Activated CD8-positive, alpha-beta T cell treated with anti-CD3 and anti-CD28 coated beads, Interleukin-2, amount 10 ng/mL, durations not matched to agents 7 days and 5 days (primary cell): Measurements from ENCODE around the gene ARID2. TPM values are rescaled to one million over a fixed set of nuclear protein-coding genes. Genes with fewer than 3 reads are reported as not detected.
A peak's percentile ranks its signal among the peaks of the same experiment; 100 is the strongest.

Experiments used
- ATAC-seq: fragments of 150-1000 bp; cut with Tn5 transposase; one replicate; pipeline ENCODE4 v1.10.0; 2021; ENCODE audit warnings: moderate library complexity
- CTCF ChIA-PET: fragments of 350-600 bp; sonication (Branson Sonifier 250); formaldehyde crosslinking; loops from one replicate; lab custom pipeline; 2021; ENCODE audit warnings: antibody characterized with exemption; lab: Charles Lee
- POLR2A ChIA-PET: fragments of 350-600 bp; sonication (Branson Sonifier 250); formaldehyde crosslinking; loops from one replicate; lab custom pipeline; 2021; ENCODE audit warnings: antibody characterized with exemption; lab: Charles Lee
- DNase-seq: peaks from one replicate; pipeline ENCODE4 v3.0.0-alpha.2; 2020
- H3K27ac Mint-ChIP-seq: one replicate; pipeline ENCODE4 v1.8.0; 2021; ENCODE audit warnings: mild to moderate bottlenecking, mixed read lengths
- H3K27me3 Mint-ChIP-seq: one replicate; pipeline ENCODE4 v1.8.0; 2021; ENCODE audit warnings: low read depth, mixed read lengths
- H3K36me3 Mint-ChIP-seq: one replicate; pipeline ENCODE4 v1.8.0; 2021; ENCODE audit warnings: low read depth, mixed read lengths
- H3K4me1 Mint-ChIP-seq: one replicate; pipeline ENCODE4 v1.8.0; 2021; ENCODE audit warnings: low read depth, mixed read lengths
- H3K4me3 Mint-ChIP-seq: one replicate; pipeline ENCODE4 v1.8.0; 2021; ENCODE audit warnings: mild to moderate bottlenecking, mixed read lengths
- H3K9me3 Mint-ChIP-seq: one replicate; pipeline ENCODE4 v1.8.0; 2022; ENCODE audit warnings: mixed read lengths; ENCODE audit not compliant: insufficient read depth
- total RNA-seq, 2 experiments: library from RNA; stranded (reverse); gene quantifications; one replicate each; pipeline ENCODE4 v1.2.3, GENCODE V29; 2021

The ARID2 gene
- total RNA-seq, 2 experiments from 2014 or later = 49.0 to 52.3 TPM

GRCh38 chr12:45731190-45731775 lies 1.8 kb downstream of the ARID2 start:
- peak overlapping the region; percentile 100 for H3K4me3 Mint-ChIP-seq
- H3K36me3 Mint-ChIP-seq = peaks cover 48% of the 10 kb centered on the region
- POLR2A ChIA-PET = interaction anchor here (1.0 to 6.0 kb wide), 6 partner anchors 61 to 1485 kb away, joined by 3 to 57 read pairs (median 6); partner anchors contain the start of genes SCAF11 and SLC38A1
- no peaks in the 10 kb centered on the region for H3K9me3 Mint-ChIP-seq
- no peak for ATAC-seq
- H3K4me1 Mint-ChIP-seq = peaks cover 26% of the 10 kb centered on the region
- CTCF ChIA-PET = interaction anchor here (9.6 to 11.5 kb wide), 2 partner anchors 62 to 185 kb away, joined by 100 to 195 read pairs; no protein-coding TSS in a partner anchor
- no peak for DNase-seq
- H3K27me3 Mint-ChIP-seq = no peaks in the 10 kb centered on the region
- H3K27ac Mint-ChIP-seq = peak overlapping the region; percentile 88

- H3K27me3 Mint-ChIP-seq = no peaks in the 10 kb centered on the region
- DNase-seq = peak; percentile 51
- H3K4me1 Mint-ChIP-seq = peaks cover 28% of the 10 kb centered on the region
- ATAC-seq = no peak
- H3K4me3 Mint-ChIP-seq = peak overlapping the region; percentile 100
- H3K27ac Mint-ChIP-seq = peak overlapping the region; percentile 81
- peaks cover 55% of the 10 kb centered on the region for H3K36me3 Mint-ChIP-seq
- peaks cover 4% of the 10 kb centered on the region for H3K9me3 Mint-ChIP-seq
- ChIA-PET CTCF (interaction anchor here (11.5 kb wide), 1 partner anchor 186 kb away, joined by 195 read pairs; no protein-coding TSS in a partner anchor), POLR2A (no interaction called here)
Observed at GRCh38 chr12:45732250-45732649, 2.7 kb downstream of the ARID2 start.

GRCh38 chr12:45732936-45733335 lies 3.4 kb downstream of the ARID2 start:
- H3K27me3 Mint-ChIP-seq = no peaks in the 10 kb centered on the region
- peaks cover 60% of the 10 kb centered on the region for H3K36me3 Mint-ChIP-seq
- ChIA-PET POLR2A (no interaction called here), CTCF (interaction anchor here (11.5 kb wide), 1 partner anchor 186 kb away, joined by 195 read pairs; no protein-coding TSS in a partner anchor)
- ATAC-seq (no peak), DNase-seq (no peak)
- H3K27ac Mint-ChIP-seq = peak overlapping the region; percentile 74
- H3K4me3 Mint-ChIP-seq = peak overlapping the region; percentile 100
- H3K4me1 Mint-ChIP-seq = peaks cover 30% of the 10 kb centered on the region
- peaks cover 7% of the 10 kb centered on the region for H3K9me3 Mint-ChIP-seq

- H3K27ac Mint-ChIP-seq = no peak overlapping the region
- ChIA-PET POLR2A (interaction anchor here (0.6 to 1.8 kb wide), 2 partner anchors 9 to 252 kb away, joined by 3 to 5 read pairs; partner anchors contain the start of gene SCAF11), CTCF (no interaction called here)
- DNase-seq (no peak), ATAC-seq (no peak)
- H3K4me3 Mint-ChIP-seq = no peak overlapping the region
- peaks cover 27% of the 10 kb centered on the region for H3K4me1 Mint-ChIP-seq
- no peaks in the 10 kb centered on the region for H3K27me3 Mint-ChIP-seq
- peaks cover 71% of the 10 kb centered on the region for H3K36me3 Mint-ChIP-seq
- peaks cover 13% of the 10 kb centered on the region for H3K9me3 Mint-ChIP-seq
Observed at GRCh38 chr12:45737638-45738037, 8.1 kb downstream of the ARID2 start.

- Mint-ChIP-seq H3K36me3 (peaks cover 41% of the 10 kb centered on the region), H3K9me3 (peaks cover 5% of the 10 kb centered on the region), H3K27ac (no peak overlapping the region), H3K27me3 (no peaks in the 10 kb centered on the region), H3K4me3 (no peak overlapping the region), H3K4me1 (peaks cover 18% of the 10 kb centered on the region)
- ATAC-seq = no peak
- POLR2A ChIA-PET = interaction anchor here (0.8 to 4.5 kb wide), 2 partner anchors 13 to 16 kb away, joined by 3 to 21 read pairs; partner anchors contain the start of gene ARID2
- no peak for DNase-seq
- CTCF ChIA-PET = interaction anchor here (0.9 to 3.5 kb wide), 8 partner anchors 10 to 572 kb away, joined by 3 to 20 read pairs (median 4); partner anchors contain the start of gene ARID2
Observed at GRCh38 chr12:45742590-45742989, 13.1 kb downstream of the ARID2 start.

GRCh38 chr12:45743247-45743646 lies 13.7 kb downstream of the ARID2 start:
- peaks cover 44% of the 10 kb centered on the region for H3K36me3 Mint-ChIP-seq
- H3K27ac Mint-ChIP-seq = no peak overlapping the region
- H3K4me3 Mint-ChIP-seq = no peak overlapping the region
- no peak for DNase-seq
- POLR2A ChIA-PET = interaction anchor here (4.5 kb wide), 1 partner anchor 14 kb away, joined by 21 read pairs; the partner anchor contains the start of gene ARID2
- peak; percentile 53 for ATAC-seq
- CTCF ChIA-PET = interaction anchor here (1.0 to 3.5 kb wide), 6 partner anchors 9 to 199 kb away, joined by 3 to 20 read pairs (median 8); partner anchors contain the start of gene ARID2
- H3K27me3 Mint-ChIP-seq = no peaks in the 10 kb centered on the region
- peaks cover 21% of the 10 kb centered on the region for H3K4me1 Mint-ChIP-seq
- H3K9me3 Mint-ChIP-seq = peaks cover 5% of the 10 kb centered on the region

GRCh38 chr12:45745861-45746277 lies 16.4 kb downstream of the ARID2 start:
- no peak overlapping the region for H3K27ac Mint-ChIP-seq
- CTCF ChIA-PET = interaction anchor here (0.6 to 6.1 kb wide), 6 partner anchors 10 to 528 kb away, joined by 3 to 49 read pairs (median 3); no protein-coding TSS in a partner anchor
- peaks cover 48% of the 10 kb centered on the region for H3K36me3 Mint-ChIP-seq
- H3K4me3 Mint-ChIP-seq = no peak overlapping the region
- no peaks in the 10 kb centered on the region for H3K27me3 Mint-ChIP-seq
- POLR2A ChIA-PET = no interaction called here
- ATAC-seq = peak; percentile 39
- no peak for DNase-seq
- H3K4me1 Mint-ChIP-seq = peaks cover 36% of the 10 kb centered on the region
- peaks cover 5% of the 10 kb centered on the region for H3K9me3 Mint-ChIP-seq

- no peak overlapping the region for H3K4me3 Mint-ChIP-seq
- POLR2A ChIA-PET = interaction anchor here (0.7 kb wide), 1 partner anchor 27 kb away, joined by 3 read pairs; the partner anchor contains the start of gene ARID2
- CTCF ChIA-PET = interaction anchor here (0.6 kb wide), 1 partner anchor 12 kb away, joined by 3 read pairs; no protein-coding TSS in a partner anchor
- peaks cover 5% of the 10 kb centered on the region for H3K4me1 Mint-ChIP-seq
- DNase-seq = no peak
- no peaks in the 10 kb centered on the region for H3K27me3 Mint-ChIP-seq
- no peak overlapping the region for H3K27ac Mint-ChIP-seq
- H3K36me3 Mint-ChIP-seq = peaks cover 23% of the 10 kb centered on the region
- no peak for ATAC-seq
- no peaks in the 10 kb centered on the region for H3K9me3 Mint-ChIP-seq
Observed at GRCh38 chr12:45756666-45757065, 27.2 kb downstream of the ARID2 start.

GRCh38 chr12:45757172-45757571 lies 27.7 kb downstream of the ARID2 start:
- no peak overlapping the region for H3K4me3 Mint-ChIP-seq
- H3K27ac Mint-ChIP-seq = no peak overlapping the region
- ATAC-seq = no peak
- H3K9me3 Mint-ChIP-seq = no peaks in the 10 kb centered on the region
- CTCF ChIA-PET = interaction anchor here (0.6 to 1.4 kb wide), 2 partner anchors 11 to 15 kb away, joined by 3 read pairs; no protein-coding TSS in a partner anchor
- DNase-seq = no peak
- POLR2A ChIA-PET = interaction anchor here (0.7 kb wide), 1 partner anchor 27 kb away, joined by 3 read pairs; the partner anchor contains the start of gene ARID2
- H3K36me3 Mint-ChIP-seq = peaks cover 22% of the 10 kb centered on the region
- peaks cover 5% of the 10 kb centered on the region for H3K4me1 Mint-ChIP-seq
- H3K27me3 Mint-ChIP-seq = no peaks in the 10 kb centered on the region

- ATAC-seq (no peak), DNase-seq (no peak)
- CTCF ChIA-PET = no interaction called here
- POLR2A ChIA-PET = no interaction called here
- Mint-ChIP-seq H3K4me3 (no peak overlapping the region), H3K9me3 (no peaks in the 10 kb centered on the region), H3K36me3 (peaks cover 12% of the 10 kb centered on the region), H3K4me1 (peaks cover 1% of the 10 kb centered on the region), H3K27me3 (no peaks in the 10 kb centered on the region), H3K27ac (no peak overlapping the region)
Observed at GRCh38 chr12:45760333-45760732, 30.8 kb downstream of the ARID2 start.

- DNase-seq (no peak), ATAC-seq (no peak)
- no peak overlapping the region for H3K27ac Mint-ChIP-seq
- H3K36me3 Mint-ChIP-seq = peaks cover 13% of the 10 kb centered on the region
- no peak overlapping the region for H3K4me3 Mint-ChIP-seq
- ChIA-PET POLR2A (no interaction called here), CTCF (interaction anchor here (0.6 to 1.5 kb wide), 14 partner anchors 9 to 548 kb away, joined by 3 to 7 read pairs (median 4); partner anchors contain the start of gene ARID2)
- H3K4me1 Mint-ChIP-seq = peaks cover 1% of the 10 kb centered on the region
- H3K27me3 Mint-ChIP-seq = no peaks in the 10 kb centered on the region
- H3K9me3 Mint-ChIP-seq = peaks cover 5% of the 10 kb centered on the region
Observed at GRCh38 chr12:45762185-45763110, 32.9 kb downstream of the ARID2 start.
